GM19395 (cell line): ENCODE results near the gene LIMK1.

Experiments
- ATAC-seq: cut with Tn5 transposase; IDR thresholded peaks from one replicate; pipeline ENCODE4 v1.9.1; 2021; ENCODE audit warnings: mild to moderate bottlenecking, moderate library complexity; ENCODE audit not compliant: unreplicated experiment

LIMK1 gene

DNA sequence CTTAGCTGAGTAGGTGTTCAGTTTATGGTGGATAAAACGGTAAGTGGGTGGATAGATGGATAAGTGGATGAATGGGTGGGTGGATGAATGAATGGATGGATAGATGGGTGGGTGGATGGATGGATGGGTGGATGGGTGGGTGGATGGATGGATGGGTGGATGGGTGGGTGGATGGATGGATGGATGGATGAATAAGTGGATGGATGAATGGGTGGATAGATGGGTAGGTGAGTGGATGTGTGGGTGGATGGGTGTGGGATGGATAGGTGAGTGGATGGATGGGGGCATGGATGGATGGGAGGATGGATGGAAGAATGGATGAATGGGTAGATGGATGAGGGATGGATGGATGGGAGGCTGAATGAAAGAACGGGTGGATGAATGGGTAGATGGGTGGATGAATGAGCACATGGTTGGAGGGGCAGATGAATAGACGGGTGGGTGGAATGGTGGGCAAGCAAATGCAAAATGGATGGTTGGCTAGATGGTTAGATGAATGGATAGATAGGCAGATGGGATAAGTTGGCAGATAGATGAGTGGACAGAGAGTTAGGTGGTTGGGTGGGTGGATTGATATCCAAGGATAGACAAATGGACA, 29.9 kb upstream of the LIMK1 start:
- ATAC-seq: no peak

DNA sequence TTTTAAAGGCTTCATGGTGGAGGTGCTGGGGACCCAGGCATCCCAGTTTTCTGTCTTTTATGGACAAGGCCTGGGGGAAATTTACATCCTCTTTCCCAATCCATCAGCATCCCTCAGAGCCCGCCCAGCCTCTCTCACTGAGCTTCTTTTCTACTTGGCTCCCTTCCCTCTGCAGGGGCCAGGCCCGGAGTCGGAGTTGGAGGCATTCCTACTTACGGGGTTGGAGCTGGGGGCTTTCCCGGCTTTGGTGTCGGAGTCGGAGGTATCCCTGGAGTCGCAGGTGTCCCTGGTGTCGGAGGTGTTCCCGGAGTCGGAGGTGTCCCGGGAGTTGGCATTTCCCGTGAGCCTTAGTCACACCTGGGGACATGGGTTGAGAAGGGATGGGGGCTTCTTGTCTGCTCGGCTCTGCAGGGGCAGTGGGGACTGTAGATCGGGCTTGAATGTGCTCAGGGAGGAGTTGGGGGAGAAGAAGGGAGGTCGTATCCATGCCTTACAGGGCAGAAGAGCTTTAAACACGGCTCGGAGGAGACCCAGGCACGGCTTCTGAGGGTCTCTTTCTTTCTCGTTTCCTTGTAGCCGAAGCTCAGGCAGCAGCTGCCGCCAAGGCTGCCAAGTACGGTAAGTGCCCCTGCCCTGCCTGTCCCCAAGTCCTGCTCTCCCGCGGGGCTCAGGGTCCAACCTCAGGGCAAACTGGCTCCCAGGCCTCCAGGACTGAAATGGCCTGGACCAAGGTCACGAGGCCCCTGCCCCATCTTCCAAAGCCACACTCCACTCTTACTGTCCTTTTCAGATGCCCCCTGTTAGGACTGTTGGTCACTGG, 27.3 kb upstream of the LIMK1 start:
- ATAC-seq: no peak

- ATAC-seq: no peak
These were observed 26.2 kb upstream of the LIMK1 start for GRCh38 chr7:74057216-74057925.

GRCh38 chr7:74057987-74058386, 25.6 kb upstream of the LIMK1 start:
- no peak for ATAC-seq

DNA sequence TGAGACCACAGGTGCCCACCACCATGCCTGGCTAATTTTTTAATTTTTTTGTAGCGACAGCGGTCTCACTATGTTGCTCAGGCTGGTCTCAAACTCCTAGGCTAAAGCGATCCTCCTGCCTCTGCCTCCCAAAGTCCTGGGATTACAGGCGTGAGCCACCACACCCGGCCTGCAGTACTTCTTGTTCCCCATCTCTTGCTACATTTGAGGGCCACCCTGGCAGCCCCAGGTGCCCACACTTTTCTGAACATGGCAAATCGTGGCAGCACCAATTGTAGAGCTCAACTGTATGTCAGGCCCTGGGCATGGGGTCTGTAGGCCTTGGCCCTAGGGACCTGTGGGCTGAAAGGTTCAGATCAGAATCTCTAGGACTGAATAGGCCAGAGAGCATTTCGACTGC, 25.1 kb upstream of the LIMK1 start:
- ATAC-seq: no peak

DNA sequence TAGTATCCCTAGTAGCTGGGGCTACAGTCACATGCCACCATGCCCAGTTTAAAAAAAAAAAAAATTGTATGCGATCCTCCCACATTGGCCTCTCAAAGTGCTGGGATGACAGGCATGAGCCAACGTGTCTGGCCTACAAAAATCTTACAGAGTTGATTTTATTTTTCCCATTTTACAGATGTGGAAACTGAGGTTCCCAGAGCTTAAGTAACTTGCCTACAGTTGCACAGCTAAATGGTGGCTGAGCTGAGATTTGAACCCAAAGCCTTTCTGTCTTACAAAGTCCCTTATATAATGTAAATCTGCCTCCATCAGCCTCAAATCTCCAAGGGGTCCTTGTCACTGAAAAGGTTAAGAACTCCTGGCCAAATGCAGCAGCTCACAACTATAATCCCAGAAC, 24.6 kb upstream of the LIMK1 start:
- no peak for ATAC-seq

DNA sequence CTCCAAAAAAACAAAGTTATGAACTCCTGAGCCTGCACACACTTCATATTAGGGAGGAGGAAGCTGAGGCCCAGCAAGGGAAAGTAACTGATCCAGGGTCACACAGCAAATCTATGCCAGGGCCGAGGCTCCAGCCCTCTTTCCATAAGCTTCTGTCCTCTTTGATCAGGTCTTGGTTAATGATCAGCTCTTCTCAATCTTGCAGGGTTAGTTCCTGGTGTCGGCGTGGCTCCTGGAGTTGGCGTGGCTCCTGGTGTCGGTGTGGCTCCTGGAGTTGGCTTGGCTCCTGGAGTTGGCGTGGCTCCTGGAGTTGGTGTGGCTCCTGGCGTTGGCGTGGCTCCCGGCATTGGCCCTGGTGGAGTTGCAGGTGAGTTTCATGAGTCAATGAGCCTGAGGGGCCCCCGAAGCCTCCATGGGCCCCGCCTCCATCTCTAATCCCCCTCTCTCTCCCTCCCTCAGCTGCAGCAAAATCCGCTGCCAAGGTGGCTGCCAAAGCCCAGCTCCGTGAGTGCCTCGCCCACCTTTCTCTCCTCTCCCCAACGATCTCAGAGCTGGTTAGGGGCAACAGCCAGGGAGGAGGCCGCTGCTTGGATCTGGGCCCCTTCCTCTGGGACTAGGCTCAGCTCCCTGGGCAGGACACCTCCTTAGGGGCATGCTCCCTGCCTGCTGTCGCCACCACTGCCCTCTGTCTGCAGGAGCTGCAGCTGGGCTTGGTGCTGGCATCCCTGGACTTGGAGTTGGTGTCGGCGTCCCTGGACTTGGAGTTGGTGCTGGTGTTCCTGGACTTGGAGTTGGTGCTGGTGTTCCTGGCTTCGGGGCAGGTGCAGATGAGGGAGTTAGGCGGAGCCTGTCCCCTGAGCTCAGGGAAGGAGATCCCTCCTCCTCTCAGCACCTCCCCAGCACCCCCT, 23.7 kb upstream of the LIMK1 start:
- ATAC-seq: no peak

GRCh38 chr7:74061840-74062539, 21.6 kb upstream of the LIMK1 start:
- ATAC-seq: no peak

- ATAC-seq: no peak
These were observed 20.4 kb upstream of the LIMK1 start for GRCh38 chr7:74063223-74063641.

GRCh38 chr7:74063646-74064045, 20.0 kb upstream of the LIMK1 start:
- no peak for ATAC-seq

DNA sequence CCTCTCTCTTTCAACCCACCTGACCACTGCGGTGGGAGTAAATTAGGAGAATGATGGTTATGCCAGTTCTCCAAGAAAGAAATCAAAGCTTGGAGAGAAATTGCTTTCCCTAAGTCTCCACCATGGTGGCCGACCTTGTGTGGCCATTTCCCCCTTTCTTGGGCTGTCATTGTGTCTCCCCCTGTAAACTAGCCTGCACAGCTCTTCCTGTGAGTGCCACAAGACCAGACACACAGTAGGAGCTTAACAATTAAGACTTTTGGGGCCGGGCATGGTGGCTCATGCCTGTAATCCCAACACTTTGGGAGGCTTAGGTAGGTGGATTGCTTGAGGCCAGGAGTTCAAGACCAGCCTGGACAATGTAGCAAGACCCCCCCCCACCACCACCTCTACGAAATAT, 18.9 kb upstream of the LIMK1 start:
- ATAC-seq: no peak

- no peak for ATAC-seq
These were observed 17.0 kb upstream of the LIMK1 start for GRCh38 chr7:74066626-74067025.

- ATAC-seq: no peak
These were observed 15.1 kb upstream of the LIMK1 start for GRCh38 chr7:74068378-74069085.

DNA sequence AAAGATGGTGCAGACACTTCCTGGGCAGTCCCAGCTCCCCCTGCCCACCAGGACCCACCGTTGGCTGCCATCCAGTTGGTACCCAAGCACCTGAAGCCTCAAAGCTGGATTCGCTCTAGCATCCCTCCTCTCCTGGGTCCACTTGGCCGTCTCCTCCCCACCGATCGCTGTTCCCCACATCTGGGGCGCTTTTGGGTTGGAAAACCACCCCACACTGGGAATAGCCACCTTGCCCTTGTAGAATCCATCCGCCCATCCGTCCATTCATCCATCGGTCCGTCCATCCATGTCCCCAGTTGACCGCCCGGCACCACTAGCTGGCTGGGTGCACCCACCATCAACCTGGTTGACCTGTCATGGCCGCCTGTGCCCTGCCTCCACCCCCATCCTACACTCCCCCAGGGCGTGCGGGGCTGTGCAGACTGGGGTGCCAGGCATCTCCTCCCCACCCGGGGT, 14.5 kb upstream of the LIMK1 start:
- ATAC-seq: no peak

DNA sequence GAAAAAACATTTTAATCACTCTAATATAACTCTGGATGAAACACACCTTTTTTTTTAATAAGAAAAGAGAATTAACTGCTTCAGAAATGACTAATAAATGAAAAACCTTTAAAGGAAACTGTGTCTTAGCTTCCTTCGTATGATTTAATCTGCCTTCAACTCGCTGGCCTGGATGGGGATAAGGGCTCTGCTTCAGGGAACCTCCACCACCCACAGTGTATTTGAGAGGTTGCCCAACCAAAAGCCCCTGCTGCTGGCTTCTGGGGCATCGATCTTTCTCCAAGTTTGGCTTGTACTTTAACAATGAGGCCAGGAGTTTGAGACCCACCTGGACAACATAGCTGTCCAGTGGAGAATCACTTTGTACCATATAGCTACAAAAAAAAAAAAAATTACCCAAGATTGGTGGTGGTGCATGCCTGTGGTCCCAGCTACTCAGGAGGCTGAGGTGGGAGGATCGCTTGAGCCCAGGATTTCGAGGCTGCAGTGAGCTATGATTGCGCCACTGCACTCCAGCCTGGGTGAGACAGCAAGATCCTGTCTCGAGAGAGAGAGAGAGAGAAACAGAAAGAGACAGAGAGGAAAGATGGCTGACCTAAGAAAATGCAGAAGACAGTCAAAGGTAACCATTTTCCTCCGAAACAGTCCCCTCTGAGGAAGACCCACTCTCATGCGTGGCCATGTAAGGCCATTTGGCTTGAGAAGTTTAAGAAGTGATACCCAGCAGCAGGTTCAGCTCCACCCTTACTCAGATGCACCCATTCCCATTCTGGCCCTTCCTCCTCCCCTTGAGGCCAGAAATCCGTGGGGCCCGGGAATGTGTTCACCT, 13.6 kb upstream of the LIMK1 start:
- no peak for ATAC-seq

DNA sequence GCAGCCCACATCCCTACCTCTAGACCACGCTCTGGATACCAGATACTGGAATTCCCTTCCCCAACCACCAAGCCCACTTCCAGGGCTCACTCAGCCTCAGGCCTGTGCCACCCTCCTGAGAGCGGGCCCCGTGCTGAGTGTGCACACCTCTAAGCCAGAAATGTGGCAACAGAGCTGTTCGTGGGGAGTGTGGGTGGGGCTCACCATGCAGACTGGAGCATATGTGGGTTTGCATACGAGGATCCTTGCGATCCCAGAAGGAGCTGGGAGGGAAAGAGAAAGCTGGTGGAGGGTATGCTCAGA, 13.0 kb upstream of the LIMK1 start:
- no peak for ATAC-seq

- ATAC-seq: no peak
These were observed 12.5 kb upstream of the LIMK1 start for GRCh38 chr7:74071121-74071520.

- ATAC-seq: no peak
These were observed 8.8 kb upstream of the LIMK1 start for GRCh38 chr7:74074770-74075169.

GRCh38 chr7:74078461-74078860, 5.1 kb upstream of the LIMK1 start:
- no peak for ATAC-seq
